ENCODE measurements around the gene TARP.

The TARP gene

DNA sequence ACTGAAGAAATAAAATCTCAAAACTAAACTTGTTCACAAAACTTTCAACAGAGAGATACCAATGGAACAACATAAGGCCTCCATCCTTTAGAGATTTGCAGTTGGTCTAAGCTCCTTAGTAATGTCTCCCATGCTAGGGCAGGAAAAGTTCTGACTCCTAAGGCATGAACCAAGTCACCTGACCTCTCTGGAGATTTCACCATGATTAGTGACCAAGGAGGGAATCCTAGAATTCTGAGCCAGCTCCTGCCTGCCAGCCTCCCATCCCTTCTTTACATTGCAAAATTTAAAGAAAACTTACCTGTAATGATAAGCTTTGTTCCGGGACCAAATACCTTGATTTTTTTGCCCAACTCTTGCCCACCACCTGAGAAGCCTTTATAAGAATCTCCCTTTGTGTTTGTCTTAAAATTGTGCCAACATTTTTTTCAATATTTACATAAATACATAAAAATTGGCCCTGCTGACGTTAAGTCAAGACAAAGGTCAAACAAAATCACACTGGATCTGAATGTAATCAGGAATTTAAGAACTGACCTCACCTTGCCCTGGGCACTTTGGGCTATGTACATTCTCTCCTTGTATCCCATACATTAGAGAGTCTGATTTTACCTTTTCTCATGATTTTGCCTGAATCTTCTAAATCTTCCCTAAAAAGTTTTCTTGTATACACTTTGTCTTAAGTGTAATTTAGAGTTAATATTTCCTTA is at the start of gene TARP:
TARP (minus strand) TSS at position 351 of the 710 bp plus-strand sequence.
- no peak for DNase-seq (ENCODE audit: low read depth)

DNA sequence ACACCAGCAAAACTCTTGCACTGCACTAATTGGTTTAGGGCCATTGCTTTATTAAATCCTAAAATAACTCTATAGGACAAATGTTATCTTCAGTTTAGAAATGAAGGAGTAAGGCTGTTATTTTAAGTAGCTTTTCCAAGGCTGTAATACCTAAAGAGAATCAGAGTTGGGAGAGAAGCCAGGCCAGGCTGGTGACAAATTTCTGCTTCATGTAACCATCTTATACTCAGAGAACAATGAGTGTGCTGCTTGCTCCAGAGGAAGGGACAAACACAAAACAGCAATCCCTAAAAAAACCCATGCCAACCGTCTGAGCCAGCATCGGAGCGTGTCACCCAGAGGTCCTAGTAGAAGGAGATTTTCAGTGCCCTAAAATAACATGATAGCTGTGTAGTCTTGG is 49.7 kb upstream of the TARP start:
- no peak for DNase-seq (ENCODE audit: low read depth)

DNA sequence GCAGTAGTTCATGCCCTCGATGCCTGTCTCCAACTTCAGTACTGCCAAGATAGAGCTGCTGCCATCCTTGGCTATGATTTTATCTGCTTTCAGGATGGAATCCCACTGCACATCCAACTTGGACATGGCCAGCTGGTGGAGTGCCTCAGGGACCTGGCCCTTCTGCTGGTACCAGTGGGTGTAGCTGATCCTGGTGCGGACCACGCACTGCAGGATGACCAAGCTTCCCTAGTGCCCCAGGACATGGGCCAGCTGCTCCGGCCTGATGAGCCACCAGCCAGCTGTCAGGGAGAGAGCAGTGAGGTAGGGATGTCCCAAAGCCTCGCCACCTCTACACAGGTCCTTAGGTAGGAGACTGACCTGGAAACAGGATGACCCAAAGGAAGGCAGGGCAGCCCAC is 49.0 kb upstream of the TARP start:
- no peak for DNase-seq (ENCODE audit: low read depth)

DNA sequence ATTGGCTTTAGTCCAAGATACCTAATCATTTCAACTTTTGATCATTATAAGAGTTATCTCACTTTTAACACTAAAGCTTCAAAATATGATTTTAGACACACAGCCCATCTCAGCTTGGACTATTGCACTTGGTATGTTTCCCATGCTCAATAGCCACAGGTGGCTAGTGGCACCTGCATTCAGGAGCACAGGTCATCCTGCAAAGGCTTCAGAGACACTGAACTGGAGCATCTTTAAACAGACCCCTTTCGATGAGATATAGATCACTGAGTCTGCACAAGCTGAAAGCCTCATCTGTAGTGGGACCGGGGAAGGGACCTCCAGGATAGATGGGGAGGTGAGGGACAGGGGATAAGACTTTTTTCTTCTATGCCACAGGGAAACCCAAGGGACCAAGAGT is 48.5 kb upstream of the TARP start:
- DNase-seq (ENCODE audit: low read depth), result no peak

DNA sequence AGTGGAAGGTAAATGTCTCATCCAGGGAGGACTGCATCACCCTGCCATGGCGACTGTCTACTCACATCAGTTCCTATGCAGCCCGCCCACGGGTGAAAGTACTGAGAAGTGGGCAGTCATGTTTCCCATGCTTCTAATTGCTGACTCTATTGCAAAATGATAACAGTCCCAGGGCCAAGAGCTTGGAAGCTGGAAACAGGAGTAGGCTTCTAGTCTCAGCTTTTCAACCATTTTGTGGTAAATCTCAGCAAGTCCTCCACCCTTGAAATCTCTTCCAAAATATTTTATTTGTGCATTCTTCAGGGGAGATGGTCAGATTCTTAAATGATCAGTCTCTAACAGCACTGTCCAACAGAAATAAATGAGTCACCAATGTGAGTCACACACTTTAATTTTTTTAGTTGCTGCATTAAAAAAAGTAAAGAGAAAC is 48.1 kb upstream of the TARP start:
- peak; percentile 65 for DNase-seq (ENCODE audit: low read depth)

DNA sequence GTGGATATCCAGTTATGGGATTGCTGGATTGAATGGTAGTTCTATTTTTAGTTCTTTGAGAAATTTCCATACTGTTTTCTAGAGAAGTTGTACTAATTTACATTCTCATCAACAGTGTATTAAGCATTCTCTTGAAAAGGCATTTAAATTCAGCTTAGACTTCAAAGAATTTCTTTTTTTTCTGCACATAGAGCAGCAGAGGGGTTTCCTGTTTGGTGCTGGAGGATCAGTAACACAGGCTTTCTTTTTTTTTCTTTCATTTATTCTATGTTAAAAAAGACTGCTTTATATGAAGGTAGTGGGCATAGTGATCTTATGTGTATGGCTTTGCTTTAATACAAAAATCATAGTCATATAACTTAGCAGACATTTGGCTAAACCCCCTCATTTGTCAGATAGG is 47.6 kb upstream of the TARP start:
- DNase-seq (ENCODE audit: low read depth), result no peak

DNA sequence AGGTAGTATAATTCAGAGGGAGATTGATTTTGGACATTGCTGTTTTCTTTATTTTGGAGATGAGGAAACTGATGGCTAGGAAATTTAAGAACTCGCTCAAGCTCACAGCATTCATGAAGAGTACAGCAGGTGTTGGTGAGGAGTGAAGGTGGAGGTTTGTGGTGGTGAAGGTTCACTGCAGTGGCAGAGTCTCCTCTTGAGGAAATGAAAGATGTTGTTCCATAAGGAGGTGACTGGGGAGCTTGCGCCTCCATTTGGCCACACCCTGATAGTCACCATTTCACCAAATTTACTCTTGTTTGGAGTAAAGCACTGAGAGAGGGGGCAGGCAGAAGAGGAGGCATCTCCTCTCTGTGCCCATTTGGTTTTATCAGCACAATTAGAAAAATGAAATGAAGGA is 46.4 kb upstream of the TARP start:
- DNase-seq (ENCODE audit: low read depth), result no peak

DNA sequence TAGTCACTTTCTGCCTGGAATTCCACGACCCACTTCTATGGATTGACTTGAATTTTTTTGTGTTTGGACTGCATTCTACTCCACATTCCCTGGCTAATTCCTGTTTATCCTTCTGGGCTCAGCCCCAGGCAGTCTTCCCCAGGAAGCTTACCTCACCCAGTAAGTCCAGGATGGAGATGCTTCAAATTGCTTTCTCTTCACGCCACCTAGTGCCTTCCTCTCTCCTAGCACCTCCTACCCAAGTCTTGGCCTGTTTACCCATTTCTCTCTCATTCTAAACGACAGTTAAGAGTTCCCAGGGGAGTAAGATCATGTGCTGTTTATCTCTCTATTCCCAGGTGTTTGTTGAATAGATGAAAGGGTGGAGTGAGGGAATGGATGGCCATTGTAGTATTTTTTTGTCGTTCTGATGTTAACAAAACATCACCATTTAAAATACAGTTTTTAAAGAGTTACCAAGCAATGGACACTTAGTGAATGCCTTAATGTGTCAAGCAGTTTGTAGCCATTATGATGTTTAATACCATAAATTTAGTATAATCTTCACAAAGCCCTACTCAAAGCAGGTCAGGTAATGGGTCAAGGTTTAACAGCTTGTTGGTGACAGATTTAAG is 45.5 kb upstream of the TARP start:
- peak; percentile 65 for DNase-seq (ENCODE audit: low read depth)

DNA sequence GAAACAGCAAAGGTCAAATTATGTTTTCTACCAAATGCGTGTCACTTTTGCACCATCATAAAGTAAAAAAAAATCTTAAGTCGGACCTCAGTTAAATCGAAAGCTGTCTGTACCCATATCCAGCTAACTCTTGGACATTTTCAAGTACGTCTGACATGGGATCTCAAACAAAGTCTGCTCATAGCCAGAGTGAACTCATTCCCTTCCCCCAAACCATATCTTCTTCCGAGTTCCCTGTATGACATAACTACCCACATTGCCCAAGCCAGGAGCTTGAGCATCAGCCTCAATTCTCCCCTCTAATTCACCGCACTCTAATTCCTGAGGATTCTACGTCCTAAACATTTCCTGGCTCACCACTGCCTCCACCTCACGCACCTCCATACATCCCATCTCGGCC is 44.8 kb upstream of the TARP start:
- no peak for DNase-seq (ENCODE audit: low read depth)

DNA sequence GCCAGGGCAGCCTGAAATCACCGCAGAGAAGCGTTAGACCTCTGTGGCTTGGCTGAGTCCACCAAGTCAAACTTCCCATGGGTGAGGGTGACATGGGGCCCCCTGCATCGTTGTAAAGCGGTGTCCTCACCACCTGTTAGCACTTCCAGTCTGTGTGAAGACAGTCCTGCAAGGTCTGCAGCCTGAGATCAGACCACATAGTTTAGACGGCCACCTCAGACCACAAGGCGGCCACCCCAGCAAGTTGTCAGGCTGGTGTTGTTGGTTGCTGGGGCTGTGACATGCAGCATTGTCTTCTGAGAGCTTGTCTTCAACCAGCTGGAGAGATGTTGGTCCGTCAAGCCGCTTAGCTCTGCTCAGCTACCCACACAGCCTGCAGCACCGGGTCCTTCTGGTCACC is 44.1 kb upstream of the TARP start:
- no peak for DNase-seq (ENCODE audit: low read depth)

DNA sequence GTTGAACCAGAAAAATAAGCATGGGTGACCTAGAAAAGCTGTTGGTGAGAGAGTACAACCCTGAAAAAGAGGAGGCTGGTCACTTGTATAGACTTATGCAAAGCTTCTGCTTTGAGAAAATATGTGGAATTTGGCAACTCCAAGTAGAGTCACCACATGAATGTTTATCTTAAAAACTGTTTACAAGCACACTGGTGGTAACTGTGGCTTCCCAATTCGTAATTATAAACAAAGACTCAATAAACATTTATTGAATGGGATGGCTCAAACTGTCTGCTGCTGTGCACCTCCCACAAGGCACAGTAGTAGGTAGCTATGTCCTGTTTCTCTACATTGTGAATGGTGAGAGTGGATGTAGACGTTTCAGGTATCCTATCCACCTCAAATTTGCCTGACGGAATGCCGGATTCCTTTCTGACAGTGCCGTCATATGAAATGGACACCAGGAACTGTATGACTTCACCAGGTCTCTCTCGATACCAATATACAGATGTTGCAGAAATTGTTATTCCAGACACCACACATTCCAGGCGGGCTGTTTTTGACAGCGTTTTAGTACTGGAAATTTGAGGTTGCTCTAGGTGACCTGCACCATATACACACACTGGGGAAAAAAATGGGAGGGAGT is 43.4 kb upstream of the TARP start:
- no peak for DNase-seq (ENCODE audit: low read depth)

DNA sequence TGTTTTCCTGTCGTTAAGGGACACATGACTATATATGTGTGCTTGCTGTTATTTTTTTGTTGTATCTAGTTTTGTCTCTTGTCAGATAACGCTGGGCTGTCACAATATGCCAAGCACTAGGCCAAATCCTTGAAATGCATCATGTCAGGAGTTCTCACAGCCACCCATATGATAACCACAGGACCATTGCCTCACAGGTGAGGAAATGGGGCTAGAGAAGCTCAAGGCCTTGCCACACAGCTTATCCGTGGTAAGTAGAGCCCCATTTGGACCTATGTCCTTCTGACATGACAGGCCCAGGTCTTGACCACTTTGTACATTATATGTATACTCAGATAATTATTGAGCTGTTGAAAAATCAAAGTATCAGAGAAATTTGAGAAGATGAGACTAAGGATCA is 42.0 kb upstream of the TARP start:
- DNase-seq (ENCODE audit: low read depth), result no peak

DNA sequence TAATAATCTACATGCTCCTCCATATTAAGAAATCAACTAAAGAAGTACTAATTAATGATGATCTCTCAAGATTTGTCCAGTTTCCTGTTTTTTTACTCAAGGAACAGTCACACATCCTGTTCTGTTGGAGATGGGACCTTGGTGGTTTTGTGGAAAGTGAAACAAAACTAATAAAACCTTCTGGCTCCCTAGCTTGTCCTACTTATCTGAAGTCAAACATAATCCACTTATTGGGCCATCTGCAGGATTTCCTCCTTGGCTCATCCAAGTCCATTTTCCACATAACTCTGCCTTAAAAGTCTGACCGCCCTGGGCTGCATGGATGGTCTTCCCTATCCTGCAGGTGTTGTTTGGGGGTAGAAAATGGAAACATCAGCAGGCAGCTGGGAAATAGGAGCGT is 39.4 kb upstream of the TARP start:
- DNase-seq (ENCODE audit: low read depth), result no peak

DNA sequence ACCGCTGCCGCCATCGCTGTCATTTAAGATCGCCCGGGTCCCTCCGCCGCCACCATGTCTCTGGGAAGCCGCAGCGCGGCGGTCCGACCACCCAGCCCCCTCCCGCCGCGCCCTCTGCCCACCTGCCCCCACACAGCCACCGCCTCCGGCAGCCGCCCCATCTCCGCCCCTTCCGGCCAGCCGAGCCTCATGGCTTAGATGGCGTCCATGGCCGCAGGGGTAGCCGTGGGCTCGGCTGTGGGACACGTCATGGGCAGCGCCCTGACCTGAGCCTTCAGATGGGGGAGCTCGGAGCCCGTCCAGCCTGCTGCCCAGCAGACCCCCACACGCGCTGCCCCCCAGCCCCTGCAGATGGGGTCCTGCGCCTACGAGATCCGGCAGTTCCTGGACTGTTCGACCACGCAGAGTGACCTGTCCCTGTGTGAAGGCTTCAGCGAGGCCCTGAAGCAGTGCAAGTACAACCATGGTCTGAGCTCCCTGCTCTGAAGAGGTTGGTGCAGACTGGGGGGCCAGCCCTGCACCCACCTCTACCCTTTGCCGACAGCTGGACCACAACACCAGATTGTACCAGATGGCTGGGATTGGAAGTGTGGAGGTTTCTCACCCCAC is 38.0 kb upstream of the TARP start:
- no peak for DNase-seq (ENCODE audit: low read depth)

DNA sequence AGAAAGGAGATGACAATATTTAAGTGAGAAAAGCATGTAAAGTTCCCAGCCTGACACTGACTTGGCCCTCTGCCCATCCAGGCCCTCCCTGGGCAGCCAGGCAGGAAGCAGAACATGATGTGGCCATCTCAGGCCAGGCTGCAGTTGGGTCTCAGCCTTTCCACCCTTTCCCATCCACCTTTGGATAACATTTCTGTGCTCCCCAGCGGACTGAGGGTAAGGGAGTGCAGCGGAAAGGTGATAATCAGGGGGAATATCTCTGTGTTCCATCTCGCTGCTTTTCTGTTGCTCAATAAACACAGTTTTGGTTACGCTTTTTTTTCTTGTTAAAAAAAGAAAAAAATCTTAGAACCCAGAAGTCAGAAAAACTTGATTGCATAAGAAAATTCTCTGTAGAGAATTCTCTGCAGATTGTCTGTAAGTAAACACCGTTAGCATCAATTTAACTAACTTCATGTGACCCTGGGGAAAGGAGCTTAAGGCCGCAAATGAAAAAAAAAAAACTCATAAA is 37.2 kb upstream of the TARP start:
- no peak for DNase-seq (ENCODE audit: low read depth)

DNA sequence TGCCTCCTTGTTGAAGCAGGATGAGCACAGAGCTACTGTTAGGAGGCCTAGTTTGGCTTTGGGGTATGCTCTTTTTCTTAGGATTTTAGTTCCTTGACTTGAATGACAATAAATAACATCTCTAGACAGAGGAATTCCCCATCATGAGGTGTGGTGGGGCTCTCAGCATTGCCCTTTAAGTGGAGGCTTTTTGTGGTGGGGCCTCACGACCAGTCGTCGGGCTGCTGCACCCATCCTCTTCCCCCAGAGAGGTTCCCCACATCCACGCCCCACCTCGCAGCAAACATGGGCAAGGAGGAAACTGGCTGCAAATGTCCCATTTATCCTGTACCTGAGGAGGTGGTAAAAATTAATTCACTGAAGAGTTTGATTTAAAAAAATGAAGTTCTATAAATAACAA is 36.1 kb upstream of the TARP start:
- DNase-seq (ENCODE audit: low read depth), result no peak

DNA sequence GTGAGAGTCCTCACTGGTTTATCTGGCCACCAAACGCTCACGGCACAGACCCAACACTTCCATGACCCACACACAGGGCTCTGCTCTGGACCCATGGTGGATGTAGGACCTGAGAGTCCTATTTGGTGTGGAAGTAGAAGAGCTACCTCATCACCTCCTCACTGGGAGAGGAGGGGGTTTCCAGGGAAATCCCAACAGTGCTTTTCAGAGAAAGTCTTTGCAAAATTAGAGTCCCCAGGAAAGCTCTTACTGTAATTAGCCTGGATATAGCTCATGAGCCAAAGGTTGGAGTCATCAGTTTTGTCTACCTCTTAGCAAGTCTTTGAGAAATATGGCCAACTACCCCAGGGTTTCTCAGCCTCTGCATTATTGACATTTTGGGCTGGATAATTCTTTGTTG is 34.7 kb upstream of the TARP start:
- no peak for DNase-seq (ENCODE audit: low read depth)

DNA sequence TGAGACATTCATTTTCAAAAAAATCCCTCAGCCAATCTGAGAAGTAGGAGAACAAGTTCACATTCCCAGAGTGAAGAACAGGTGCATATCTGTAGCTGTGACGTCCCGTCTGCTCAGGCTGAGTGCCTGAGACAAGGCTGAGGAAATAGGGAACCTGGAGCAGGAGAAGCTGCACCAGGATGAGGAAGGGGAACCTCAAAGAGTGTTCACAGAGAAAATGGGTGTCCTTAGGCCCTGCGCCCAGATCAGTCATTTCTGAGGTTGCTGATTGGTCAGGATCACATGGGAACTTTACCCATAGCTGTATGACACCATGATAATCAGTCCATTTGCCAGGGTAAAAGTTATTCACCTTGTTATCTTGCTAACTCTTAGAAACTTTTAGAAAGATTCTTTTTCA is 34.2 kb upstream of the TARP start:
- DNase-seq (ENCODE audit: low read depth), result no peak

DNA sequence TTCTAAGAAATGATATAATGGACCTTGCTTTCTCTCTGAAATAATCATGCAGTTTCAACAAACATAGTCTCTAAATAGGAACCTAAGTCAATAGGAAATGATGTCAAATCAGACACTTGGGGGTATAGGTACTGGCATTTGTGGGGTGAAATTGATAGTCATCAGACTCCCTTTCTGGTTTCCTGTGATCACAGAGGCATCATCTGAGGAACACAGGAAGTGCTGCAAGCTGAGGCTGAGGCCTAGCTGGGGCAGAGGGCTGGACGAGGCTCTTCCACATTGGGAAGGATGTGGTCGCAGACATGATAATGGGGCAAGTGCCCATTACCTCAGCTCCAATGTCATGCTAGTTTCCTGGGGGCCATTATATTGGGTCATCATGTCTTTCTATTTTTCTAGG is 33.5 kb upstream of the TARP start:
- DNase-seq (ENCODE audit: low read depth), result no peak

DNA sequence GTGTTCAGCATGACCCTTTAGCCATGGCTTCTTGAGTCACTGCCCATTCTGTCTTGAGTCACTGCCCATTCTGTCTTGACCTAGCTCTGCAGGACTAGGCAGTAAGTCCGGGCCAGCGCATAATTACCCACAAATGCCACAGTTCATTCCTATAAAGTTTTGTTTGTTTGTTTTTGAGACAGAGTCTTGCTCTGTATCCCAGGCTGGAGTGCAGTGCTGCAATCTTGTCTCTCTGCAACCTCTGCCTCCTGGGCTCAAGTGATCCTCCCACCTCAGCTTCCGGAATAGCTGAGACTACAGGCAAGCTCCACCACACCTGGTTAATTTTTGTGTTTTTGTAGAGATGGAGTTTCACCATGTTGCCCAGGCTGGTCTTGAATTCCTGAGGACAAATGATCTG is 32.7 kb upstream of the TARP start:
- no peak for DNase-seq (ENCODE audit: low read depth)

DNA sequence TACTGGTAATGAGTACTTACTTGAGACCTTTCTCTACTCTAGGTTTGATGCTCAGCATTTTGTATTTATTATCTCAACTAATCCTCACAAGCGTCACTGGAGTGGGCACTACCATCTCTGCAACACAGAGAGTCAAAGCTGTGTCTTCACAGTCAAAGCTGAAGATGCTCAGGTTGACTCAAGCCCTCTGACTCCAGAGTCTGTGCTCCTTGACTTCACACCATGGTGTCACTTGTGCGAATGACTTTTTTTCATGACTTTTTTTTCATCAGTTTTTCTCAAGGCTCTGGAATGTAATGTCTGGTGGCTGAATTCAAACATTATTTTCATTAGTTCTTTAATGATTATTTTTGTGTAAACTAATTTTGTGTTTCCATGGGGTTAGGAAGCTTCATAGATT is 30.4 kb upstream of the TARP start:
- no peak for DNase-seq (ENCODE audit: low read depth)

DNA sequence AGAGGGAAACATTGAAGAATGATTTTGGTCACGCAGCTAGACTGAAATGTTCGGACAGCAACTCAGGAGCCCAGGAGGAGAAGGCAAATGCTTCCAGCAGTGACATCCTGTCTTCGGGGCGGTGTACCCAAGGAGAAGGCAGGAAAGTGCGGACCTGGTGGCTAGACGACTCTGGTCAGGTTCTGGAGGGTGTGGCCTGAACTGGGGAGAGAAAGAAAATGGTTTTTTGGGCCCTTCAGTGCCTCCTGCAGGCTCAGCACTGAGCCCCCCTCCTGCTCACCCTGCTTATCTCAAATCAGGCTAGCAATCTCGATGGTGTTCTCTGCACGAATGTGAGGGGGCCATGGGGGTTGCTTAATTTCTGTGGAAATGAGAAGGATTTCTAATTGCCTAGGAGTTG is 26.7 kb upstream of the TARP start:
- DNase-seq (ENCODE audit: low read depth), result no peak

DNA sequence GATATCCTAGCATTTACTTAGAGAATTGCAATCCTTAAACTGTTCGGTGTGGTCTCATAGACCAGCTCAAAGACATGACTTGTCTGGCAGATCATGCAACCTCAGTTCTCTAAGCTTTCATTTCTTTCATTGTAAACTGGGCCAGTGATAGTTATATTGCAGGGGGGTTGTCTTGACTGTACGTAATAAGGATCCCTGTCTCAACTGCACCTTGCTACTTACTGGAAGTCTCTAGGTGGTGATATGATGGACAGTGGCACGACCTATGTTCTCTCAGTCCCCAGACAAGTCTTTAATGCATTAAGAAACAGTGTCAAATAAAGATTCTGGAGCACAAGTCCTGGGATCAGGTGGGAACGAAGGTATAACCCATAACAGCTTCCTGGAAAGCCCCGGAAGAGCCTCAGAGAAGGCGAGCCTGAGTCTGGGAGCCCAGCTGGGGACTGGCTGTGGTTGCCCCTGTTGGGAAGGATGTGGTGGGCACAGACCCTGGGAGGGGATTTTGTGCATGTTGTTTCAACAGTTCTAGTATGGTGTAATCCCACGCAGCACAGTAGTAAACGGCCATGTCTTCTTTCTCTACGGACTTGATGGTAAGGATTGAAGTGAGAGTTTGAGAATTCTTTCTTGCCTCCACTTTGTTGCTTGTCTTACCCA is 26.0 kb upstream of the TARP start:
- DNase-seq (ENCODE audit: low read depth), result no peak
